ENCODE data around the gene MBOAT2. TPM values are rescaled to one million over a fixed set of nuclear protein-coding genes. Genes with fewer than 3 reads are reported as not detected.

Gene MBOAT2
- total and polyA plus RNA-seq, 2 of the 13 experiments (the other 11 are each of a cell fraction or from before 2014, with no cell fraction given): 0.11 to 0.36 TPM

DNA sequence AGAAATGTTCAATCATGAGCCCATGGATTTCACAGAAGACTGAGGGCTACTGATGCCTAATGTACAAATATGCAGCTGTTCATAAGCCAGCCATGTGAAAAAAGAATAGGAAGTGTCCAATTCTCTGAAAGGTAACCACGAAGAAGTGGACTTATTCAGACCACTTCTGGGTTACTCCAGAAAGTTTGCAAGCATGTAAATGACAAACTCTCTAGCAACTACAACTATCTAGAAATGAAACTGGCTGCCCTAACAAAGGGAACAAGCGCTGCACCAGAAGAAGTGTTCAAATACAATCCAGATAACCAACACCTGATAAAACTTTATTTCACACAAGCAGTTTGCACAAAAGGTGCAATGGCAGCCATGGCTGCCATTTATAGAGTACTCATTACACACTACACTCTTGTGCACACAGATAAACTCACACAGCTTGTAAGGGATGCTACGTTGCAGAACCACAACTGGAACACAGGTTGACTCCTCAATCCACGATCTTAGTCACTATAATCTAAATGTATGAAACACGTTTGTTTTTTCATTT lies 13.9 kb downstream of the MBOAT2 start:
- ChIA-PET POLR2A (no interaction called here), CTCF (ENCODE audit: low intra/inter-chr PET ratio, low total read pairs) (no interaction called here)
- H3K9ac ChIP-seq (ENCODE audit: insufficient read depth, low read depth, low read length): no peak overlapping the region
- BruUV-seq (replicated peaks): no TSS peak
- H3K36me3 ChIP-seq (replicated peaks in 1 of 2; ENCODE audit: control insufficient read depth in 1 of 2, insufficient read depth in 2 of 2, low read length in 2 of 2): no peaks in the 10 kb centered on the region
- ATAC-seq (no peak), FAIRE-seq (no peak), DNase-seq (ENCODE audit: low spot score) (no peak)
- H3K4me2 ChIP-seq (ENCODE audit: low read depth, low read length): no peak overlapping the region
- H3K4me3 ChIP-seq (replicated peaks in 1 of 3; ENCODE audit: insufficient read depth in 1 of 3, low read depth in 2 of 3, low read length in 3 of 3): no peak overlapping the region
- H3K4me1 ChIP-seq (ENCODE audit: insufficient read depth, low read length): no peaks in the 10 kb centered on the region
- in situ Hi-C loops (cut with HindIII; ENCODE audit: extremely low pct_ligation_motif_present, low pct_unique_long_range_greater_than_20kb): loop anchor here (10.0 kb wide), 1 partner anchor 115 kb away; no protein-coding TSS in a partner anchor
- no peak overlapping the region for H2AFZ ChIP-seq (ENCODE audit: low read length)
- no peaks in the 10 kb centered on the region for H3K9me3 ChIP-seq (ENCODE audit: low read length)
- intact Hi-C loops (cut with micrococcal nuclease; ENCODE audit: unreplicated experiment): loop anchor here (5.0 kb wide), 1 partner anchor 1892 kb away; no protein-coding TSS in a partner anchor
- H3K27me3 ChIP-seq (ENCODE audit: control insufficient read depth in 1 of 2, insufficient read depth in 2 of 2, low read length in 2 of 2): peaks cover 0 to 12% of the 10 kb centered on the region in 2 experiments; a peak in 2 of 5 replicates
- TF ChIP-seq, protein P1, sequence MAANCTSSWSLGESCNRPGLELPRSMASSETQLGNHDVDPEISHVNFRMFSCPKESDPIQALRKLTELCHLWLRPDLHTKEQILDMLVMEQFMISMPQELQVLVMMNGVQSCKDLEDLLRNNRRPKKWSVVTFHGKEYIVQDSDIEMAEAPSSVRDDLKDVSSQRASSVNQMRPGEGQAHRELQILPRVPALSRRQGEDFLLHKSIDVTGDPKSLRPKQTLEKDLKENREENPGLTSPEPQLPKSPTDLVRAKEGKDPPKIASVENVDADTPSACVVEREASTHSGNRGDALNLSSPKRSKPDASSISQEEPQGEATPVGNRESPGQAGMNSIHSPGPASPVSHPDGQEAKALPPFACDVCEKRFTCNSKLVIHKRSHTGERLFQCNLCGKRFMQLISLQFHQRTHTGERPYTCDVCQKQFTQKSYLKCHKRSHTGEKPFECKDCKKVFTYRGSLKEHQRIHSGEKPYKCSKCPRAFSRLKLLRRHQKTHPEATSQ (CRISPR knock-in tag; IDR thresholded peaks at IDR 0.05; ENCODE audit: borderline replicate concordance): no peak
- TF ChIP-seq ZBTB39 (CRISPR knock-in tag; IDR thresholded peaks at IDR 0.05) (no peak), ZNF143 (CRISPR knock-in tag; IDR thresholded peaks at IDR 0.05) (no peak), ELF3 (CRISPR knock-in tag; IDR thresholded peaks at IDR 0.05) (no peak), ZNF660 (CRISPR knock-in tag; IDR thresholded peaks at IDR 0.05; ENCODE audit: borderline replicate concordance, low read depth) (no peak), TEAD2 (CRISPR knock-in tag; IDR thresholded peaks at IDR 0.05) (no peak), ZFYVE20 (CRISPR knock-in tag; IDR thresholded peaks at IDR 0.05; ENCODE audit: borderline replicate concordance, low read depth) (no peak), MIER2 (CRISPR knock-in tag; IDR thresholded peaks at IDR 0.05) (no peak), ZNF563 (CRISPR knock-in tag; IDR thresholded peaks at IDR 0.05) (no peak), KMT2A (CRISPR knock-in tag; IDR thresholded peaks at IDR 0.05) (no peak), NBN (conservative IDR thresholded peaks at IDR 0.05) (no peak), ZNF598 (CRISPR knock-in tag; IDR thresholded peaks at IDR 0.05; ENCODE audit: borderline replicate concordance) (no peak), FOSL1 (CRISPR knock-in tag; IDR thresholded peaks at IDR 0.05; ENCODE audit: borderline replicate concordance) (no peak), MXI1 (IDR thresholded peaks at IDR 0.05; ENCODE audit: borderline replicate concordance, low read depth, low read length) (no peak)
- TF ChIP-seq, protein P2, sequence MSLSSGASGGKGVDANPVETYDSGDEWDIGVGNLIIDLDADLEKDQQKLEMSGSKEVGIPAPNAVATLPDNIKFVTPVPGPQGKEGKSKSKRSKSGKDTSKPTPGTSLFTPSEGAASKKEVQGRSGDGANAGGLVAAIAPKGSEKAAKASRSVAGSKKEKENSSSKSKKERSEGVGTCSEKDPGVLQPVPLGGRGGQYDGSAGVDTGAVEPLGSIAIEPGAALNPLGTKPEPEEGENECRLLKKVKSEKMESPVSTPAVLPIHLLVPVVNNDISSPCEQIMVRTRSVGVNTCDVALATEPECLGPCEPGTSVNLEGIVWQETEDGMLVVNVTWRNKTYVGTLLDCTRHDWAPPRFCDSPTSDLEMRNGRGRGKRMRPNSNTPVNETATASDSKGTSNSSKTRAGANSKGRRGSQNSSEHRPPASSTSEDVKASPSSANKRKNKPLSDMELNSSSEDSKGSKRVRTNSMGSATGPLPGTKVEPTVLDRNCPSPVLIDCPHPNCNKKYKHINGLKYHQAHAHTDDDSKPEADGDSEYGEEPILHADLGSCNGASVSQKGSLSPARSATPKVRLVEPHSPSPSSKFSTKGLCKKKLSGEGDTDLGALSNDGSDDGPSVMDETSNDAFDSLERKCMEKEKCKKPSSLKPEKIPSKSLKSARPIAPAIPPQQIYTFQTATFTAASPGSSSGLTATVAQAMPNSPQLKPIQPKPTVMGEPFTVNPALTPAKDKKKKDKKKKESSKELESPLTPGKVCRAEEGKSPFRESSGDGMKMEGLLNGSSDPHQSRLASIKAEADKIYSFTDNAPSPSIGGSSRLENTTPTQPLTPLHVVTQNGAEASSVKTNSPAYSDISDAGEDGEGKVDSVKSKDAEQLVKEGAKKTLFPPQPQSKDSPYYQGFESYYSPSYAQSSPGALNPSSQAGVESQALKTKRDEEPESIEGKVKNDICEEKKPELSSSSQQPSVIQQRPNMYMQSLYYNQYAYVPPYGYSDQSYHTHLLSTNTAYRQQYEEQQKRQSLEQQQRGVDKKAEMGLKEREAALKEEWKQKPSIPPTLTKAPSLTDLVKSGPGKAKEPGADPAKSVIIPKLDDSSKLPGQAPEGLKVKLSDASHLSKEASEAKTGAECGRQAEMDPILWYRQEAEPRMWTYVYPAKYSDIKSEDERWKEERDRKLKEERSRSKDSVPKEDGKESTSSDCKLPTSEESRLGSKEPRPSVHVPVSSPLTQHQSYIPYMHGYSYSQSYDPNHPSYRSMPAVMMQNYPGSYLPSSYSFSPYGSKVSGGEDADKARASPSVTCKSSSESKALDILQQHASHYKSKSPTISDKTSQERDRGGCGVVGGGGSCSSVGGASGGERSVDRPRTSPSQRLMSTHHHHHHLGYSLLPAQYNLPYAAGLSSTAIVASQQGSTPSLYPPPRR (CRISPR knock-in tag; IDR thresholded peaks at IDR 0.05; ENCODE audit: borderline replicate concordance): no peak
- H3K79me2 ChIP-seq (ENCODE audit: insufficient read depth, low read length): no peaks in the 10 kb centered on the region
- no peak overlapping the region for H3K27ac ChIP-seq (ENCODE audit: extremely low read length, insufficient read depth, low read length)
- no peaks in the 10 kb centered on the region for H4K20me1 ChIP-seq (ENCODE audit: insufficient read depth, low read length)
- 17% methylated on average over 5 of the region's 5 CpGs for WGBS (ENCODE audit: low lambda C conversion rate)

Measured in HepG2 (cell line).